ENCODE data around the gene FOXO4.

GRCh38 chrX:71053217-71053621 lies 42.4 kb upstream of the FOXO4 start:
- TF ChIP-seq CTCF (IDR thresholded peaks at IDR 0.05; ENCODE audit: low read length) (no peak), EZH2 (optimal IDR thresholded peaks at IDR 0.05; ENCODE audit: low read depth, low read length) (no peak)

Measured in MM.1S (cell line).